Prostate gland (tissue), 2 donors: ENCODE results near the gene ZBTB37.

ENCODE experiments used
- POLR2A ChIP-seq: fragments of 450-650 bp; IDR thresholded peaks from one replicate; pipeline ENCODE4 v1.6.1; 2016; ENCODE audit warnings: antibody characterized with exemption, mild to moderate bottlenecking
- TF ChIP-seq, protein P1 (sequence below), 4 experiments: fragments of 200-600 bp in 2 of 4; fragments of 450-650 bp in 2 of 4; sonication (generic) in 2 of 4; IDR thresholded peaks; 1 replicate in 3 of 4; 2 replicates in 1 of 4; pipeline ENCODE4 v1.5.1; 2016 to 2019; ENCODE audit warnings: antibody characterized with exemption in 4 of 4, mild to moderate bottlenecking in 2 of 4, moderate library complexity in 2 of 4

DNA sequence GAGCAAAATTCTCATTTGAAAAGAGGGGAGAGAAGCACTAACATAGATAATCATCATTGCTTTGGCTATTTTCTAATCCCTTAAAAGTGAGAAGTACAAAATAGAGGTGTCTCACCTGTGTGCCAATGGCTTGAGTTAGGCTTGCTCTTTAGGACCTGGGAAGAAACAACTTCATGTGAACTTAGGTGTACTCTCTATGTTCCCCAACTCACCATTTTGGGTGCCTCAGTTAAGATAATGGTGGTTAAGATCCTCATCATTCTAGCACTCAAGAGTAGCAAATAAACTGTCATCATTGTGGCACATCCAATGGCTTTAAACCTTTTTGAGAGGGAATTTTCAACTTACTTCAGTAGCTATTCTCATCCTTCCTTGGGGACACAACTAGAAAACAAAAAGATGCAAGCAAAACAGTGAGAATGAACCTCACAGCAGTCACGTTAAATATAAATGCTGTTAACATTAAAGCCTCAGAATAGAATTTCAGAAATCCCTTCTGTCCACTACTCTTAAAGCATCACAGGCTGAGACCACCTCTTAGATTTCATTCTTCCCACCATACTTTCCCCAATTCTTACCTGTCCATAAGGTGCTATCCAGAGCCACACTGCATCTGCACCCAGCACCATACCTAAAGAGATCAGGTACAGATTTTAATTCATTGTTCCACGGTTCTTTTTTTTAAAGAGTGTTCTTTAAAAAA is 1.6 kb upstream of the ZBTB37 start:
- TF ChIP-seq POLR2A, result no peak
- TF ChIP-seq, protein P1, sequence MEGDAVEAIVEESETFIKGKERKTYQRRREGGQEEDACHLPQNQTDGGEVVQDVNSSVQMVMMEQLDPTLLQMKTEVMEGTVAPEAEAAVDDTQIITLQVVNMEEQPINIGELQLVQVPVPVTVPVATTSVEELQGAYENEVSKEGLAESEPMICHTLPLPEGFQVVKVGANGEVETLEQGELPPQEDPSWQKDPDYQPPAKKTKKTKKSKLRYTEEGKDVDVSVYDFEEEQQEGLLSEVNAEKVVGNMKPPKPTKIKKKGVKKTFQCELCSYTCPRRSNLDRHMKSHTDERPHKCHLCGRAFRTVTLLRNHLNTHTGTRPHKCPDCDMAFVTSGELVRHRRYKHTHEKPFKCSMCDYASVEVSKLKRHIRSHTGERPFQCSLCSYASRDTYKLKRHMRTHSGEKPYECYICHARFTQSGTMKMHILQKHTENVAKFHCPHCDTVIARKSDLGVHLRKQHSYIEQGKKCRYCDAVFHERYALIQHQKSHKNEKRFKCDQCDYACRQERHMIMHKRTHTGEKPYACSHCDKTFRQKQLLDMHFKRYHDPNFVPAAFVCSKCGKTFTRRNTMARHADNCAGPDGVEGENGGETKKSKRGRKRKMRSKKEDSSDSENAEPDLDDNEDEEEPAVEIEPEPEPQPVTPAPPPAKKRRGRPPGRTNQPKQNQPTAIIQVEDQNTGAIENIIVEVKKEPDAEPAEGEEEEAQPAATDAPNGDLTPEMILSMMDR (IDR thresholded peaks at IDR 0.05), result peak in 1 of 4 experiments; percentile 5
